Left lobe of liver (tissue), 2 donors: ENCODE measurements around the gene PGA4. TPM values are rescaled to one million over a fixed set of nuclear protein-coding genes. Genes with fewer than 3 reads are reported as not detected.

Experiments
- ATAC-seq: fragments of 200-7000 bp; cut with Tn5 transposase; one replicate; pipeline ENCODE4 v1.9.1; 2020; ENCODE audit warnings: mild to moderate bottlenecking, moderate library complexity
- DNase-seq: peaks from one replicate; pipeline ENCODE4 v3.0.0-alpha.2; 2020; ENCODE audit warnings: low spot score
- total RNA-seq: library from RNA; stranded (reverse); gene quantifications from one replicate; pipeline ENCODE4 v1.2.1, GENCODE V29; 2021
- donor health status: DM: no; HTN: no; CAD: no; lungs with moderate emphysema.
- donor health status: DM: no; HTN: yes; CAD: no.

Gene PGA4
- total RNA-seq, 1 donor from 2014 or later, result 0.53 TPM

GRCh38 chr11:61274084-61274483 lies 51.9 kb downstream of the PGA4 start:
- DNase-seq (no peak), ATAC-seq (no peak)

DNA sequence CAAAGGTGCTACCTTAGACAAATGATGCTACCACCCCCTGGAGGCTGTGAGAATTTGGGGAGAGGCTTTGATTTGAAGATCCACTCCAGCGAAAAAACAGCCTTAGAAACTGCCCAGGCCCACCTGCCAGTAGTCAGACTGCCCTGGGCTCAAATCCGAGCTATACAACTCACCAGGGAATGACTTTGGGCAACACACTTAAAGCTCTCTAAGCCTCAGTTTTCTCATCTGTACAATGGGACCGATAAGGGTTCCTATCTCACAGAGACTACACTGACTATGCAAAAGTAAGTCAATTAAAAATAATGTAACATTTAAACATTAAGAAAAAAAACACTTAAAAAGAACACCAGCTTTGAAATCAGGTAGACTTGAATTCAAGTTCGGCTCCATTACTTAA lies 53.0 kb downstream of the PGA4 start:
- ATAC-seq (no peak), DNase-seq (no peak)

DNA sequence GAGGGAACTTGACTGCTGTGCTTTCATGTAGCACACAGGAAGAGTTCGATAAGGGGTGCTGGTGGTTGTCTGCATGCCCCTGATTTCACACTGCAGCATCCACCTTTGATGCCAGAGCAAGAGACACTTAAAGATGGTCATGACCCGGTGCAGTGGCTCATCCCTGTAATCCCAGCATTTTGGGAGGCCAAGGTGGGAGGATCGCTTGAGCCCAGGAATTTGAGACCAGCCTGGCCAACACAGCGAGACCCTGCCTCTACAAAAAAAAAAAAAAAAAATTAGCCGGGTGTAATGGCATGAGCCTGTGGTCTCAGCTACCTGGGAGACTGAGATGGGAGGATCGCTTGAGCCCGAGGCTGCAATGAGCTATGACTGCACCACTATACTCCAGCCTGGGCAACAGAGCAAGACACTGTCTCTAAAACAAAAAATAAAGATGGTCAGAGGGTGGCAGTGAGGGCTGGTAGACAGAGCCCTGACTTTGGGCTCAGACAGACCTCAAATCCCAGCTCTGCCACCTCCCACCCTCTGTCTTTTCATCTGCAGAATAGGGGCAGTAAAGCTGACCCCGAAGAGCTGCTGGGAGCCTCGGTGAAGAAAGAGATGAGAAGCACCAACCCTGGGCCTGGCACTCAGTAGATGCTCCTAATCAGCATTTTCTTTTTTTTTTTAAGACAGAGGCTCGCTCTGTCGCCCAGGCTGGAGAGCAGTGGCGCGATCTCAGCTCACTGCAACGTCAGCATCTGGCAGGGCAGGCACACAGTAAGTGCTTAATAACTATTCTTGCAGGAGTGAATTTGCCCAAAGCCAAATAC lies 55.2 kb downstream of the PGA4 start:
- ATAC-seq (no peak), DNase-seq (no peak)

GRCh38 chr11:61278001-61278470 lies 55.9 kb downstream of the PGA4 start:
- DNase-seq, result no peak
- no peak for ATAC-seq

- peak; percentile 37 for ATAC-seq
- no peak for DNase-seq
These were observed 58.0 kb downstream of the PGA4 start for GRCh38 chr11:61279934-61280659.

GRCh38 chr11:61280883-61281580 lies 58.9 kb downstream of the PGA4 start:
- ATAC-seq (no peak), DNase-seq (no peak)

Other genes with a start within 250 kb of the PGA4 start
- gene CD5, start 119.9 kb upstream of the PGA4 start, total RNA-seq, result 0.55 TPM
- gene VPS37C, start 60.9 kb upstream of the PGA4 start, total RNA-seq, result 5.9 TPM
- gene PGA3, start 18.8 kb upstream of the PGA4 start, total RNA-seq, result not detected
- 0.18 TPM for gene PGA5, start 18.8 kb downstream of the PGA4 start, total RNA-seq
- 20.6 TPM for gene VWCE, start 73.0 kb downstream of the PGA4 start, total RNA-seq
- 105 TPM for gene DDB1, start 110.8 kb downstream of the PGA4 start, total RNA-seq
- 176 TPM for gene TKFC, start 110.9 kb downstream of the PGA4 start, total RNA-seq
- gene CYB561A3, start 139.5 kb downstream of the PGA4 start, total RNA-seq, result 37.9 TPM
- 23.7 TPM for gene TMEM138, start 140.0 kb downstream of the PGA4 start, total RNA-seq
- 1.7 TPM for gene TMEM216, start 170.2 kb downstream of the PGA4 start, total RNA-seq
- gene CPSF7, start 207.6 kb downstream of the PGA4 start, total RNA-seq, result 34.0 TPM
- 18.8 TPM for gene SDHAF2, start 207.8 kb downstream of the PGA4 start, total RNA-seq